HFFc6 (cell line): Measurements from ENCODE around the gene TH. TPM values are rescaled to one million over a fixed set of nuclear protein-coding genes. Genes with fewer than 3 reads are reported as not detected.
A peak's percentile ranks its signal among the peaks of the same experiment; 100 is the strongest.

Source experiments
- DNase-seq: peaks from one replicate; pipeline ENCODE4 v3.0.0-alpha.2; 2018
- H3K27ac Mint-ChIP-seq: 2 replicates; pipeline ENCODE4 v1.8.0; 2020; ENCODE audit warnings: mild to moderate bottlenecking, mixed read lengths
- H3K27me3 Mint-ChIP-seq: 2 replicates; pipeline ENCODE4 v1.8.0; 2021; ENCODE audit warnings: mild to moderate bottlenecking, moderate library complexity, mixed read lengths; ENCODE audit not compliant: insufficient read depth
- H3K36me3 Mint-ChIP-seq: 2 replicates; pipeline ENCODE4 v1.8.0; 2021; ENCODE audit warnings: low read depth, mixed read lengths
- H3K4me1 Mint-ChIP-seq: 2 replicates; pipeline ENCODE4 v1.8.0; 2020; ENCODE audit warnings: low read depth, mixed read lengths
- H3K4me3 Mint-ChIP-seq: 2 replicates; pipeline ENCODE4 v1.8.0; 2020; ENCODE audit warnings: mild to moderate bottlenecking, moderate library complexity, mixed read lengths
- H3K9me3 Mint-ChIP-seq: 2 replicates; pipeline ENCODE4 v1.8.0; 2020; ENCODE audit warnings: mild to moderate bottlenecking, mixed read lengths
- total RNA-seq, 6 experiments: library from RNA; stranded (reverse); fragmentation: NEBNext Ultra II Directional; extraction: Animal tissue kit (Norgen Biotek cat#: 25700); gene quantifications; 2 replicates in 1 of 6; 3 replicates in 5 of 6; pipeline ENCODE4 v1.2.3, GENCODE V29; 2021
- TF ChIP-seq, protein P1 (sequence below): fragments of 200-600 bp; sonication (generic); IDR thresholded peaks from 2 replicates; pipeline ENCODE4 v1.5.0; 2021; ENCODE audit warnings: antibody characterized with exemption, mild to moderate bottlenecking

The TH gene
- total RNA-seq, 6 experiments from 2014 or later = not detected

DNA sequence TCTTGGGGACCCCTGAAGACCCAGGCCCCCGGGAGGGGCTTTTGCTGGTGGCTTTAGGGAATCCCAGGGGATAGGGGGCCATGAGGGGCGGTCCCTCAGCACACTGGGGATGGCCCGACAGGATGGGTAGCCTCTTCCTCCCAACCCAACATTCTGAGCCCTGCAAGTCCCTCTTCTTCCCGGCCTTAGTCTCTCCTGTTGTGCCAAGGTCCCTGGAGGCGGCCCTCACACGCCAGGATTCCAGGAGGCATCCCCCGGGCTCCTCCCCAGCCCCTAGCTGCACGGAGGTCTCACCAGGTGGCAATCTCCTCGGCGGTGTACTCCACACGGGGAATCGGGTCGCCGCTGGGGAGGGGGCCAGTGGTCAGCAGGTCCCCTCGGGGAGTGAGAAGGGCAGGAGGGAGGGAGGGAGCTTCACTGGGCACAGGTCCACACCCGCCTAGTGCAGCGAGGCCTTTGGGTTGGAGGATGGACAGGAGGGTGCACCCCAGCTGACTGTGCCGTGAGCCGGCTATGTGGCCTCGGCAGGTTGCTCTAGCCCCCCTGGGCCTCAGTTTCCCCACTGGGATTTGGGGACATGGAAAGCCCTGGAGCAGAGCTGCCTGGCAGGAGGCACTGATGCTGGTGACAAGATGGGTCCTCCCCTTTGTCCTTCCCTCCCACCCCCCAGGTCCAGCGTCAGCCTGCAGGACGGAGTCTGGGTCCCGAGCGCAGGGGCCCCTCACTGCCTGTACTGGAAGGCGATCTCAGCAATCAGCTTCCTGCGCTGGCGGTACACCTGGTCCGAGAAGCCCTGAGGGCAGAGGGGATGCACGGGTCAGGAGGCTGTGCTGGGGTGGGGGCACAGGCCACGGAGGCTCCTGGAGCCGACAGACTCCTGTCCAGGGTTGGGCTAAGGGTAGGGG is 4.2 kb downstream of the TH start:
- Mint-ChIP-seq H3K27me3 (peaks cover 8% of the 10 kb centered on the region), H3K4me3 (no peak overlapping the region), H3K9me3 (no peaks in the 10 kb centered on the region), H3K4me1 (no peaks in the 10 kb centered on the region), H3K36me3 (no peaks in the 10 kb centered on the region), H3K27ac (no peak overlapping the region)
- DNase-seq = no peak
- TF ChIP-seq, protein P1, sequence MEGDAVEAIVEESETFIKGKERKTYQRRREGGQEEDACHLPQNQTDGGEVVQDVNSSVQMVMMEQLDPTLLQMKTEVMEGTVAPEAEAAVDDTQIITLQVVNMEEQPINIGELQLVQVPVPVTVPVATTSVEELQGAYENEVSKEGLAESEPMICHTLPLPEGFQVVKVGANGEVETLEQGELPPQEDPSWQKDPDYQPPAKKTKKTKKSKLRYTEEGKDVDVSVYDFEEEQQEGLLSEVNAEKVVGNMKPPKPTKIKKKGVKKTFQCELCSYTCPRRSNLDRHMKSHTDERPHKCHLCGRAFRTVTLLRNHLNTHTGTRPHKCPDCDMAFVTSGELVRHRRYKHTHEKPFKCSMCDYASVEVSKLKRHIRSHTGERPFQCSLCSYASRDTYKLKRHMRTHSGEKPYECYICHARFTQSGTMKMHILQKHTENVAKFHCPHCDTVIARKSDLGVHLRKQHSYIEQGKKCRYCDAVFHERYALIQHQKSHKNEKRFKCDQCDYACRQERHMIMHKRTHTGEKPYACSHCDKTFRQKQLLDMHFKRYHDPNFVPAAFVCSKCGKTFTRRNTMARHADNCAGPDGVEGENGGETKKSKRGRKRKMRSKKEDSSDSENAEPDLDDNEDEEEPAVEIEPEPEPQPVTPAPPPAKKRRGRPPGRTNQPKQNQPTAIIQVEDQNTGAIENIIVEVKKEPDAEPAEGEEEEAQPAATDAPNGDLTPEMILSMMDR = no peak

DNA sequence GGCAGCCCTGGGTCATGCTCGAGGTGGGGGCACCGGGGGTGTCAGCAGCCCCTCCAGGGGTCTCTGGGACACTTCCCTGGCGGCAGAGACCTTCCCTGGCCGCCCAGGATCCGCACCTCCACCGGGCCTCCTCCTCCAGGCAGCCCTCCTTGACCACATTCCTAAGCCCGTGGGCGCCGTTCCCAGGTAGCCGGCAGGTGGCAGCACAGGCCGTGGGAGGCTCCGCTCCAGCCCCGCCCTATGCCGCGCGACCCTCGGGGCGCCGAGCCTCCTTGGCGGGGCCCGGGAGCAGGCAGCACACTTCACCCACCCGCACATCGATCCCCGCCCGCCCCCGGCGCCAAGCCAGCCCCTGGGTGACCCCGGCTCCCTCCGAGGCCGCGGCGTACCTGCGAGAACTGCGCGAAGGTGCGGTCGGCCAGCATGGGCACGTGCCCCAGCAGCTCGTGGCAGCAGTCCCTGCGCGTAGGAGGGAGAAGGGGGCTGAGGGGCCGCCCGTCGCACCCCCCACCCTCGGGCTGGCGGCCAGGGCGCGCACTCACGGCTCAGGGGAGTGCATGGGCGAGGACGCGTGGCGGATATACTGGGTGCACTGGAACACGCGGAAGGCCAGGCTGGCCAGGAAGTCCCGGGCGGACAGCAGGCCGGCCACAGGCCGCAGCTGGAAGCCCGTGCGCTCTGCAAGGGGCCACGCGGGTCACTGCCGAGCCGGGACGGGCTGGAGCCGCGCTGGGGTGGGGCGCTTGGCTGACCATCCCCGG is 5.3 kb downstream of the TH start:
- Mint-ChIP-seq H3K27me3 (peaks cover 3% of the 10 kb centered on the region), H3K4me1 (no peaks in the 10 kb centered on the region), H3K36me3 (no peaks in the 10 kb centered on the region), H3K4me3 (no peak overlapping the region), H3K9me3 (no peaks in the 10 kb centered on the region), H3K27ac (no peak overlapping the region)
- TF ChIP-seq, protein P1 = peak; percentile 76
- DNase-seq = no peak

DNA sequence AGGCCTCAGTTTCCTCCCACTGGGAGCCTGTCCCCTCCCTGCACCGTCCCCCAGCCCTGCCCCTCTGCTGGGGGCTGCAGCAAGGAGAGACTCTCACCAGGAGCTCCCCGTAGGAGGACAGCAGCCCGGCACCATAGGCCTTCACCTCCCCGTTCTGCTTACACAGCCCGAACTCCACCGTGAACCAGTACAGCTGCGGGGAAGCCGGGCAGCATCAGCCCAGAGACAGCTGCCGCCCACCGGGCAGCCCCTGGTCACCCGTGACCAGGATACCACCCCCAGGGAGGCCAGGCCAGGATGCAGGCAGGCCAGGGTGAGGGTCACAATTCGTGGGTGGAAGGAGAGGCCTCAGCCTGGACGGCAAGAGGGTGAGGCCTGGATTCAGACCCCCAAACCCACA is 6.0 kb downstream of the TH start:
- TF ChIP-seq, protein P1 = no peak
- Mint-ChIP-seq H3K36me3 (no peaks in the 10 kb centered on the region), H3K27ac (no peak overlapping the region), H3K4me3 (no peak overlapping the region), H3K27me3 (peaks cover 3% of the 10 kb centered on the region), H3K9me3 (no peaks in the 10 kb centered on the region), H3K4me1 (no peaks in the 10 kb centered on the region)
- no peak for DNase-seq

DNA sequence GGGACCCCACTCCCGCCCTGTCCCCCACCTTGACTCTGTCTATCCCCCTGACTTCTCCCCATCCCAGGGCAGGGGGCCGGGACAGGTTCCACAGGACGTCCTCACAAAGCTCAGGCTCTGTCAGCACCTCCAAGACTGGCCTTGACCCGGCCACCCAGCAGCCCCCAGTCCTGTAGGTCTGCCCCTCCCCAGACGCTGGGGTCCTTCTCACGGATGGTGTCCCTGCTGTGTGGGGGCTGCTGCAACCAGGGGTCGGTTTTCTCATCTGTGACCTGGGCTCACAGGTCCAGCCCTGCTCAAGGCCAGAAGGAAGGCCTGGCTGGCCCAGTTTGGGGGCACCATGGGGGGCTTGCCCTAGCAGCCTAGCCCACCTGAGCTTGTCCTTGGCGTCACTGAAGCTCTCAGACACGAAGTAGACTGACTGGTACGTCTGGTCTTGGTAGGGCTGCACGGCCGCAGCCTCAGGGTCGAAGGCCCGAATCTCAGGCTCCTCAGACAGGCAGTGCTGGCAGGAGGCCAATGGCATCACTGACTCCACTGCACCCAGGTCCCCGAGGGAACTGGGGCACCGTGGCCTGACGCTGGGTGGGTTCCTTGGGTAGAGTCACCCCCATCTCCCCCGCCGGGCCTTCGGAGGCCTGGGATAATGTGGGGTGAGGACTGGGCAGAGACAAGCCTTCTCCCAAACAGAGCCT is 6.6 kb downstream of the TH start:
- Mint-ChIP-seq H3K36me3 (no peaks in the 10 kb centered on the region), H3K27me3 (peaks cover 3% of the 10 kb centered on the region), H3K27ac (no peak overlapping the region), H3K9me3 (no peaks in the 10 kb centered on the region), H3K4me1 (no peaks in the 10 kb centered on the region), H3K4me3 (no peak overlapping the region)
- TF ChIP-seq, protein P1 = no peak
- DNase-seq = no peak

DNA sequence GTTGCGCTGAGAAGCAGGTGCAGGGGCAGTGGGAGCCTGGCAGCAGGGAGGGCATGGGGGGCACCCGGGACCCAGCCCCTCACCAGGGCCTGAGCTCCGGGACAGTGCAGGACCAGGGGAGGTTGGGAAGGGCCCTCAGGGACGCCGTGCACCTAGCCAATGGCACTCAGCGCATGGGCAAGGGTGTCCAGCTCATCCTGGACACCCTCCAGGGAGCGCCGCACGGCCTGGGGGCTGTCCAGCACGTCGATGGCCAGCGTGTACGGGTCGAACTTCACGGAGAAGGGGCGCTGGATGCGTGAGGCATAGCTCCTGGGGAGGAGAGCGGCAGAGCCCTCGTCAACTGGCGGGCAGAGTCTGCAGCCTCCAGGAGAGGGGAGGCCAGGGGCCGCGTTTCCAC is 7.5 kb downstream of the TH start:
- H3K4me3 Mint-ChIP-seq = no peak overlapping the region
- peaks cover 3% of the 10 kb centered on the region for H3K27me3 Mint-ChIP-seq
- no peaks in the 10 kb centered on the region for H3K36me3 Mint-ChIP-seq
- no peak for DNase-seq
- H3K9me3 Mint-ChIP-seq = no peaks in the 10 kb centered on the region
- H3K4me1 Mint-ChIP-seq = no peaks in the 10 kb centered on the region
- TF ChIP-seq, protein P1 = no peak
- no peak overlapping the region for H3K27ac Mint-ChIP-seq
